Mesangial cell (primary cell): Measurements from ENCODE around the gene CST4. TPM values are rescaled to one million over a fixed set of nuclear protein-coding genes. Genes with fewer than 3 reads are reported as not detected.

Experiments
- total RNA-seq: library from RNA; depleted of rRNA; stranded (reverse); fragments of >200 nt; gene quantifications from 2 replicates; pipeline ENCODE4 v1.2.3, GENCODE V29; 2015

The CST4 gene, protein sequence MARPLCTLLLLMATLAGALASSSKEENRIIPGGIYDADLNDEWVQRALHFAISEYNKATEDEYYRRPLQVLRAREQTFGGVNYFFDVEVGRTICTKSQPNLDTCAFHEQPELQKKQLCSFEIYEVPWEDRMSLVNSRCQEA
- not detected in 2 replicates for total RNA-seq

GRCh38 chr20:23688684-23689398 is at the start of gene CST4:
CST4 (minus strand) TSS chr20:23689038; CDS start chr20:23688969, 69 bp downstream.

DNA sequence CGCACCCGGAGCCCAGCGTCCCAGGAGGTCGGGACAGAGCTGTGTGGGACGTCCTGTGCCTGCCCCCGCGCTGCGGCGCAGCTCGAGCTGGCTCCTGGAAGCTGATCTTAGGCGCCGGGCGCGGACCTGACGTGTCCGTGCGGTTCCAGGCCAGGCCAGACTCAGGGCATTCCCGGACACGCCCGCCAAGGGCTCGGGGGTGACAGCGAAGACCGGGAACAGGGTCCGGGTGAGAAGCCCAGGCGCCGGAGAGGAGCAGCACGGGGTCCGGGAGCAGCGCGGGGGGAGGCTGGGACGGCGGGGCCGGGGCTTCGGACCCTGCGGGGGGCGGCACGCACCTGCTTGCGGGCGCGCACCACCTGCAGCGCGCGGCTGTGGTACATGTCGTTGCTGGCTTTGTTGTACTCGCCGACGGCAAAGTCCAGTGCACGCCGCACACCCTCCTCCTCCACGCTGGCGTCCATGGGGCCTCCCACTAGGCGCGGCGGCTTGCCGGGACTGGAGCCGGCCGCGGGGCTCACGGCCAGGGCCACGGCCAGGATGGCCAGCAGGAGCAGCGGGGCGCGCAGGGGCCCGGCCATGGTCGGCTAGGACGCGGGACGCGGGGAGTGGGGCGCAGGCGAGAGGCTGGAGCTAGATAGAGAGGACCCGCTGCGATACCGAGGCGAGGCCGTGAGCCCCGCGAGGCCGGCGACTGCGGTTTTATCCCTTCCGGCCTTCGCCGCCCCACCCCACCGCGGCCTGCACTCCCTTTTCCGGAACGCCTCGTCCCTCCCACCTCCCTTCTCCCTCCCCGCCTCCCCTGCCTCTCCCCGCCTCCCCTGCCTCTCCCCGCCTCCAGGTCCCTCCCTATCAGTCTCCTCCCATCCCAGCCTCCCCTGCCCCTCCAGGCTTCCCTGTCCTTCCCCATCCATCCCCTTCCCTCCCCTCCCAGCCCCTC is 51.3 kb downstream of the CST4 start, which contains the start of gene CST3:
Gene CST3, minus strand, starts transcription at position 674 of the 940 bp plus-strand sequence. Its CDS starts 93 bp downstream, at position 581.

Other genes with a start within 250 kb of the CST4 start
- not detected in 2 replicates for gene CSTL1, start 249.4 kb downstream of the CST4 start, total RNA-seq
- not detected in 2 replicates for gene CST11, start 236.2 kb downstream of the CST4 start, total RNA-seq
- not detected in 2 replicates for gene CST8, start 197.9 kb downstream of the CST4 start, total RNA-seq
- gene CST9L, start 120.6 kb downstream of the CST4 start, total RNA-seq: not detected in 2 replicates
- gene CST9, start 83.1 kb downstream of the CST4 start, total RNA-seq: not detected in 2 replicates
- 551 and 1,030 TPM in 2 replicates for gene CST3, start 51.1 kb downstream of the CST4 start, total RNA-seq
- gene CST1, start 61.9 kb upstream of the CST4 start, total RNA-seq: 0.25 TPM in 1 of 2 replicates, not detected in the other
- 1.5 and 17.5 TPM in 2 replicates for gene CST2, start 137.7 kb upstream of the CST4 start, total RNA-seq
- gene CST5, start 190.7 kb upstream of the CST4 start, total RNA-seq: 0.33 and 4.8 TPM in 2 replicates